DLD1 (cell line): ENCODE results near the gene SH3GLB2.

Experiments used
- in situ Hi-C: cut with HindIII; loops from 2 replicates; pipeline ENCODE4 v1.10.0; 2017; ENCODE audit warnings: low sequenced_read_pairs

SH3GLB2 gene

GRCh38 chr9:129023036-129023907 is 4.9 kb downstream of the SH3GLB2 start:
- in situ Hi-C loops: no loop called here

- in situ Hi-C loops: no loop called here
Observed at GRCh38 chr9:129022037-129022436, 6.1 kb downstream of the SH3GLB2 start.

GRCh38 chr9:129021091-129021490 is 7.0 kb downstream of the SH3GLB2 start:
- in situ Hi-C loops: no loop called here

GRCh38 chr9:129014608-129015007 is 13.5 kb downstream of the SH3GLB2 start:
- in situ Hi-C loops: no loop called here

GRCh38 chr9:129014124-129014523 is 14.0 kb downstream of the SH3GLB2 start:
- in situ Hi-C loops: no loop called here

GRCh38 chr9:129013674-129014073 is 14.5 kb downstream of the SH3GLB2 start:
- in situ Hi-C loops: no loop called here

GRCh38 chr9:129012893-129013448 is 15.2 kb downstream of the SH3GLB2 start:
- in situ Hi-C loops: no loop called here

- in situ Hi-C loops: no loop called here
Observed at GRCh38 chr9:129012343-129012742, 15.8 kb downstream of the SH3GLB2 start.

GRCh38 chr9:129011761-129012181 is 16.4 kb downstream of the SH3GLB2 start:
- in situ Hi-C loops: no loop called here

GRCh38 chr9:129011170-129011569 is 17.0 kb downstream of the SH3GLB2 start:
- in situ Hi-C loops: no loop called here

GRCh38 chr9:129010267-129010975 is 17.7 kb downstream of the SH3GLB2 start:
- in situ Hi-C loops: no loop called here

- in situ Hi-C loops: no loop called here
Observed at GRCh38 chr9:129009584-129010141, 18.5 kb downstream of the SH3GLB2 start.

GRCh38 chr9:129008986-129009583 is 19.0 kb downstream of the SH3GLB2 start:
- in situ Hi-C loops: no loop called here

GRCh38 chr9:129008469-129008965 is 19.6 kb downstream of the SH3GLB2 start:
- in situ Hi-C loops: no loop called here

- in situ Hi-C loops: no loop called here
Observed at GRCh38 chr9:129007766-129008468, 20.2 kb downstream of the SH3GLB2 start.

- in situ Hi-C loops: no loop called here
Observed at GRCh38 chr9:129007035-129007765, 20.9 kb downstream of the SH3GLB2 start.

GRCh38 chr9:129006328-129007034 is 21.6 kb downstream of the SH3GLB2 start:
- in situ Hi-C loops: no loop called here

- in situ Hi-C loops: no loop called here
Observed at GRCh38 chr9:129005336-129005997, 22.7 kb downstream of the SH3GLB2 start.
